BLaER1 (cell line): Measurements from ENCODE around the gene LRR1.

Experiments used
- H3K27ac ChIP-seq: shearing (Covaris generic); formaldehyde crosslinking; 2 replicates; pipeline ENCODE4 v1.8.1; 2022
- H3K27me3 ChIP-seq: shearing (Covaris generic); formaldehyde crosslinking; 2 replicates; pipeline ENCODE4 v1.8.1; 2022
- H3K36me3 ChIP-seq: shearing (Covaris generic); formaldehyde crosslinking; 2 replicates; pipeline ENCODE4 v1.8.1; 2022
- H3K4me1 ChIP-seq: shearing (Covaris generic); formaldehyde crosslinking; 2 replicates; pipeline ENCODE4 v1.8.1; 2022
- H3K4me2 ChIP-seq: shearing (Covaris generic); formaldehyde crosslinking; 2 replicates; pipeline ENCODE4 v1.8.1; 2022
- H3K4me3 ChIP-seq: shearing (Covaris generic); formaldehyde crosslinking; 2 replicates; pipeline ENCODE4 v1.8.1; 2022
- H3K9ac ChIP-seq: shearing (Covaris generic); formaldehyde crosslinking; 2 replicates; pipeline ENCODE4 v1.8.1; 2022
- H3K9me3 ChIP-seq: shearing (Covaris generic); formaldehyde crosslinking; 2 replicates; pipeline ENCODE4 v1.8.1; 2022
- H4K20me1 ChIP-seq: shearing (Covaris generic); formaldehyde crosslinking; 2 replicates; pipeline ENCODE4 v1.8.1; 2022
- Cebpa-rat ChIP-seq: shearing (Covaris generic); IDR thresholded peaks from 2 replicates; pipeline ENCODE4 v1.8.1; 2022

LRR1 gene

DNA sequence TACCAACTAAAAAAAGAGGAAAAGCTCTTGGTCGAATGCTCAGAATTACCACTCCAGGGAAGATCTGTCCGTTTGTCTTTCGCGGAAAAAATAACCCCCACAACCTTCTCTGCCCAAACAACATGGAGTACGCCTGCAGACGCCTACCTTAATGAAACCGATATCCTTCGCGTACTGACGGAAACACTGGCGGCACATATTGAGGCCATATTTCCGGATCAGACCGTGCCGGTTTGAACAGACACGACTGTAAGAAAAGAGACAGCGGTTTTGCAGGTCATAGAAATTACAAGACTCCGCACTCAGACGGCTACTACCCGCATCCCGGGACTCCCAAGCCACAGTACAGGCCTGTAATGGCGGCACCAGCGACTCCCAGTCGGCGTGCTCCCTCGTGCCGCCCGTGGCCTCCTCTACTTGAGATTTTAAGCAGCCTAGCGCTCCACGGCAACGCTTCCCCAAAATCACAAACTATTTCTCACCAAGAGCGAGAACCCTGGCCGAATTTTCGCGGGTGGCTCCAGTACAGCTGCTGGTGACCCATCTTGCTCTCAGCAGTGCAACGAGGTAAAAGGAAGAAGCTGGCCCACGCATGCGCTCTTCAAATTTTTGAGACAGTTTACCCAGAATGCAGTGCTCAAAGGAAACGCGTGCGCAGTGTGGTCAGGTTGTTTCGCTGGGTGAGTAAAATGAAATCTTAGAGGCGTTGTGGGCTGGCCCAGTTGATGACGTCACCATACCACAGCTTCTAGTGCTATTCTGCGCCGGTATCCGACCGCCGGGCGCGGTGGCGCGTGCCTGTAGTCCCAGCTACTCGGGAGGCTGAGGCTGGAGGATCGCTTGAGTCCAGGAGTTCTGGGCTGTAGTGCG, 12.7 kb upstream of the LRR1 start, which contains the start of gene RPS29:
RPS29 (minus strand) TSS at position 578 of the 870 bp plus-strand sequence; CDS start at position 544, 34 bp downstream.
- Histone ChIP-seq H3K9me3 (no peaks in the 10 kb centered on the region), H3K27ac (peak within 1 kb of the TSS; percentile 98), H3K27me3 (no peaks in the 10 kb centered on the region), H3K4me3 (peak within 1 kb of the TSS; percentile 81), H3K9ac (peak within 1 kb of the TSS; percentile 98), H3K4me1 (peaks cover 33% of the 10 kb centered on the region), H3K36me3 (peaks cover 41% of the 10 kb centered on the region), H4K20me1 (peaks cover 49% of the 10 kb centered on the region), H3K4me2 (peak within 1 kb of the TSS; percentile 91)
- no peak for TF ChIP-seq Cebpa-rat

DNA sequence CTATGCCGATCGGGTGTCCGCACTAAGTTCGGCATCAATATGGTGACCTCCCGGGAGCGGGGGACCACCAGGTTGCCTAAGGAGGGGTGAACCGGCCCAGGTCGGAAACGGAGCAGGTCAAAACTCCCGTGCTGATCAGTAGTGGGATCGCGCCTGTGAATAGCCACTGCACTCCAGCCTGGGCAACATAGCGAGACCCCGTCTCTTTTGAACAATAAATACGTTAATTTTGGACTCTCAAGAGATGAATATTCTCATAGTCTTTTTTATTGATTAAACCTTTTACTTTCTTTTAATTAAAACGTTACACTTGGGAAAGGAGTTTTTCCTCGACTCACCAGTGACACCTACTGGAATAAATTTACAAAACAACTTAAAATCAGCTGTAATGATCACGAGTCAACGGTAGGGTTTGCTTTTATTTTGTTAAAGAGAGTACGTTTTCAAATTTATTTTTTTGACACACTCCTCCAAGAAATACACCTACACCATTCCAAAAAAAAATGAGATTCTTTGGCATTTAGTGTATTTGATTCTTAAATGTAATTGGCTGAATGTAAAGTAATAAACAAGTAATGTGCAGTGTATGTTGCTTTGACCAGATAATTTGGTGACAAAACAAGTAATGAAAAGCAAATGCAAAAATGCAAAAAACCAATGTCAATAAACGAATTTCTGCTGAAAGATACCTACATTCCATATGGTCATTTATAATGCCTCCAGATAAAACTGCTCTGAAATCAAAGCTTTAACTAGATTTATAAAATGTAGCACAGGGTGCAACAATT, 11.9 kb upstream of the LRR1 start:
- H3K9me3 ChIP-seq = no peaks in the 10 kb centered on the region
- H3K4me3 ChIP-seq = peak overlapping the region; percentile 81
- peaks cover 33% of the 10 kb centered on the region for H3K36me3 ChIP-seq
- H3K4me2 ChIP-seq = 0 out of 2 replicates have a peak overlapping the region, but pooled peaks have one; percentile 11
- H3K27me3 ChIP-seq = no peaks in the 10 kb centered on the region
- no peak for TF ChIP-seq Cebpa-rat
- H3K9ac ChIP-seq = peak overlapping the region; percentile 98; the same call in 1 of the 2 replicates
- H3K27ac ChIP-seq = peak overlapping the region; percentile 68
- peaks cover 27% of the 10 kb centered on the region for H3K4me1 ChIP-seq
- H4K20me1 ChIP-seq = peaks cover 41% of the 10 kb centered on the region

DNA sequence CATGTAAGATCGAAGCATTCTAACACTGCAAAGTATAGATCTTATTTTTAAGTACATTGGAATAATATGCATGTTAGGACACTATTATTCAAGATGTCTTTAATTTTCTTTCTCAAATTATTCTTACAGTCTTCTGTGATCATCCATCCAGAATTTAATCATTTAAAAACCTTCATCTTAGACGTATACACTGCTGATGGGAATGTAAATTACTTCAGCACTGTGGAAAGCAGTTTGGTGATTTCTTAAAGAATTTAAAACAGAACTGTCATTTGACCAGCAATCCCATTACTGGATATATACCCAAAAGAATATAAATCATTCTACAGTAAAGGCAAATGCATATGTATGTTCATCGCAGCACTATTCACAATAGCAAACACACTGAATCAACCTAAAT, 9.4 kb upstream of the LRR1 start:
- Histone ChIP-seq H3K4me3 (no peak overlapping the region), H4K20me1 (peaks cover 16% of the 10 kb centered on the region), H3K9me3 (no peaks in the 10 kb centered on the region), H3K36me3 (peaks cover 8% of the 10 kb centered on the region), H3K27ac (no peak overlapping the region), H3K4me1 (peaks cover 8% of the 10 kb centered on the region), H3K27me3 (no peaks in the 10 kb centered on the region), H3K9ac (no peak overlapping the region), H3K4me2 (no peak overlapping the region)
- TF ChIP-seq Cebpa-rat = no peak

DNA sequence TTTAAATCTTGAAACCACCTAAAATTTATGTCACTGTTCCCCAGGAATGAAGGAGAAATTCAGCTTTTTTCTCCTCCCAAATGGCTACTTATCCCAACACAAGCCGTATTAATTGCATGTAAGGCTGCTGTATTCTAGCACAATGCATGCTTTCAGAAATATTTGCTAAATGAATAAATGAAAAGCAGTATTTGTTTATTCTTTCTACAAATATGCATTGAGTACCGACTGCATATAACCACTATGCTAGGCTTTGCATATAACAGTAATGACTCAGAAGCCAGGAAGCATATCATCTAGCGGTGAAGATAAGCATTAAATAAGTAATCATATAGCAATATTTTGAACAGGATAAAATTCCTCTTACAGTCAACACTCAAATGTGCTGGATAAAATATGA, 5.7 kb upstream of the LRR1 start:
- no peak for TF ChIP-seq Cebpa-rat
- Histone ChIP-seq H3K27ac (no peak overlapping the region), H3K4me3 (no peak overlapping the region)

DNA sequence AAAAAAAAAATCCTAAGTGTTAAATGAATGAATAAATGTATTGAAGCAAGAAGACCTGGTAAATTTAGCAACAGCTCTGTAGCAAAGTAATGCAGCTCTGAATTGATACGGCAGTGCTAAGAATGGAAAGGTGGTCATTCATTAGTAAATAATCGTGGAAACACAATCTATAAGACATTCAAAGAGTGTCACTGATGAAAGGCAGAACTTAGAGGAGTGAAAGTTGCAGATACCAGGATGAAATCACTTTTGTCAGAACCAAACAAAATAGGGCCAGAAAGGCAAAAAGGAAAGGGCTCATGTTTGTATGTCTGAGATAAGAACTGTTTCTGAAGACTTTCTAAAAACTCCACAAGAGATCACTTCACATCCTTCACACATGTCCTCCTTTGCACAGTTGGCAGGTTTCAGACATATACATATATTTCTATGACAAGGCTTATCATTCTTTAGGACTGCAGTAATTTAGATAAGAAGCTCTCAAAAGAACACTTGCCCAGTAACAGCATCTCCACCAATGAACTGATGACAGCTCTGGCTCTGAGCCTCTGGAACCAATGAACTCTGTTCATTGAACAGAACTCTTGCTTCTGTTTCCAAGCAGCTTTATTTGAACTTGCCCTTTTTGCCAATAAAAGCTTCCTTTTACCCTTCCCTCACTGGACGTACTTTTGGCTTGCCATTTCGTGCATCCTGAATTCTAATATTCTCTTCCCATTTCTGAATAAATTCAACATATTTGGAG, 4.2 kb upstream of the LRR1 start:
- H3K9ac ChIP-seq = no peak overlapping the region
- no peaks in the 10 kb centered on the region for H3K27me3 ChIP-seq
- TF ChIP-seq Cebpa-rat = no peak
- peaks cover 17% of the 10 kb centered on the region for H3K4me1 ChIP-seq
- H3K4me2 ChIP-seq = no peak overlapping the region
- no peak overlapping the region for H3K4me3 ChIP-seq
- no peak overlapping the region for H3K27ac ChIP-seq
- H3K36me3 ChIP-seq = no peaks in the 10 kb centered on the region
- no peaks in the 10 kb centered on the region for H4K20me1 ChIP-seq
- H3K9me3 ChIP-seq = no peaks in the 10 kb centered on the region

More for the DNA sequence above, 5.7 kb upstream of the LRR1 start:
- Histone ChIP-seq H3K9ac (no peak overlapping the region), H4K20me1 (no peaks in the 10 kb centered on the region), H3K27me3 (no peaks in the 10 kb centered on the region), H3K4me1 (peaks cover 17% of the 10 kb centered on the region), H3K9me3 (no peaks in the 10 kb centered on the region), H3K4me2 (no peak overlapping the region), H3K36me3 (no peaks in the 10 kb centered on the region)

DNA sequence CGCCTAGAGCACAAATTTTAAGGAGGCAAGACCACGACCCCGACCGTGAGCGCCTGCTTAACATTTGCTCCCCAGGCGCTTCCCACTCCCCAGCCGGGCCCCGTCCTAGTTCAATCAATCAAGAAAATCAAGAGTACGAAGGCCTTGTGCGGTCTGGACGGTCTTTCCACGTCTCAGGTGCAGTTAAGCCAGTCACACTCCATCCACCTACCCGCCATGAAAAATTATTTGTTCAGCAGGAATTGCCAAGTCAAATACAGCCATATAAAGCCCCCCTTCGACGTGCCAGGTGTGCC, 603 bp upstream of the LRR1 start:
- H3K4me3 ChIP-seq = peak overlapping the region; percentile 88
- peaks cover 18% of the 10 kb centered on the region for H3K36me3 ChIP-seq
- no peaks in the 10 kb centered on the region for H3K9me3 ChIP-seq
- no peak for TF ChIP-seq Cebpa-rat
- H3K9ac ChIP-seq = peak overlapping the region; percentile 98
- 0 out of 2 replicates have a peak, but pooled peaks cover 6% of the 10 kb centered on the region for H4K20me1 ChIP-seq
- H3K4me2 ChIP-seq = peak overlapping the region; percentile 89
- no peaks in the 10 kb centered on the region for H3K27me3 ChIP-seq
- H3K27ac ChIP-seq = peak overlapping the region; percentile 99
- peaks cover 29% of the 10 kb centered on the region for H3K4me1 ChIP-seq

DNA sequence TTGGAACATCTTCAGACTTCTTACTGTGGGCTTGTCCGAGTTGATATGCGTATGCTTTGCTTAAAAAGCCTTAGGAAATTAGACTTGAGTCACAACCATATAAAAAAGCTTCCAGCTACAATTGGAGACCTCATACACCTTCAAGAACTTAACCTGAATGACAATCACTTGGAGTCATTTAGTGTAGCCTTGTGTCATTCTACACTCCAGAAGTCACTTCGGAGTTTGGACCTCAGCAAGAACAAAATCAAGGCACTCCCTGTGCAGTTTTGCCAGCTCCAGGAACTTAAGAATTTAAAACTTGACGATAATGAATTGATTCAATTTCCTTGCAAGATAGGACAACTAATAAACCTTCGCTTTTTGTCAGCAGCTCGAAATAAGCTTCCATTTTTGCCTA, 8.8 kb downstream of the LRR1 start:
- no peaks in the 10 kb centered on the region for H4K20me1 ChIP-seq
- H3K4me3 ChIP-seq = no peak overlapping the region
- H3K27ac ChIP-seq = no peak overlapping the region
- TF ChIP-seq Cebpa-rat = no peak
- H3K9ac ChIP-seq = no peak overlapping the region
- H3K4me1 ChIP-seq = no peaks in the 10 kb centered on the region
- H3K4me2 ChIP-seq = no peak overlapping the region
- no peaks in the 10 kb centered on the region for H3K27me3 ChIP-seq
- no peaks in the 10 kb centered on the region for H3K9me3 ChIP-seq
- H3K36me3 ChIP-seq = peaks cover 91% of the 10 kb centered on the region

DNA sequence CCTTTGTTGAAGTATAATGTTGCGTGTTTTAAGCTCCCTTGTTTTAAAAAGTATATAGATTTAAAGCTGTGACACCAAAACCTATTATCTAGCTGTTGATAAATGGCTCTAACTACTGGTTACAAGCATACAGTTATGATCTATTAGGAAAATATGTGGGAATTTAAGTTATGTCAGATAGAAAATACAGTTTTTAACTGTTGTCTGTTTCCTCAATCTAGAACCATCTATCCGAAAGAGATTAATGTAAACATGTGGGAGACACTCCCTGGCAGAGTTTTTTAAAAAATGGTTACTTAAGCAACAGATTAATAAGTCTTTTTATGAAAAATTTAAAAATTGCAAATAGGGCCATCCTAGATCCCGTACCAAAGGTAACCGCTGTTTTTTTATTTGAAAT, 13.5 kb downstream of the LRR1 start:
- H3K27me3 ChIP-seq = no peaks in the 10 kb centered on the region
- TF ChIP-seq Cebpa-rat = no peak
- H3K4me1 ChIP-seq = peaks cover 3% of the 10 kb centered on the region
- no peak overlapping the region for H3K9ac ChIP-seq
- no peak overlapping the region for H3K4me2 ChIP-seq
- no peak overlapping the region for H3K4me3 ChIP-seq
- H3K9me3 ChIP-seq = no peaks in the 10 kb centered on the region
- H4K20me1 ChIP-seq = peaks cover 16% of the 10 kb centered on the region
- no peak overlapping the region for H3K27ac ChIP-seq
- peaks cover 74% of the 10 kb centered on the region for H3K36me3 ChIP-seq

DNA sequence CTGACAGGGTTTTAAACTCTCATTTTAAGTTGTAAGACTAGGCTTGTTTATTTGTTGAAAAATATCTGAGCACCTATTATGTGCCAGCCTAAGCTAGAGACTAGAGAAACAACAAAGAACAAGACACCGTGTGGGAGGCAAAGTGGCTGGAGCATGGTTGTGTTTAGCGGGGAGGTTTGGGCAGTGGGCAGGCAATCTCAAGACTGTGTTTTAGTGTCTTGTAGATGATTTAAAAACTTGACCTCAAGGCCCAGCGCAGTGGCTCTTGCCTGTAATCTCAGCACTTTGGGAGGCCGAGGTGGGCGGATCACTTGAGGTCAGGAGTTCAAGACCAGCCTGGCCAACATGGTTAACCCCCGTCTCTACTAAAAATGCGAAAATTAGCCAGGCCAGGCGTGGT, 13.9 kb downstream of the LRR1 start:
- H3K36me3 ChIP-seq = peaks cover 74% of the 10 kb centered on the region
- H3K27ac ChIP-seq = no peak overlapping the region
- H3K9ac ChIP-seq = no peak overlapping the region
- no peaks in the 10 kb centered on the region for H3K9me3 ChIP-seq
- H3K4me1 ChIP-seq = peaks cover 7% of the 10 kb centered on the region
- no peaks in the 10 kb centered on the region for H3K27me3 ChIP-seq
- TF ChIP-seq Cebpa-rat = no peak
- H3K4me3 ChIP-seq = no peak overlapping the region
- no peak overlapping the region for H3K4me2 ChIP-seq
- peaks cover 21% of the 10 kb centered on the region for H4K20me1 ChIP-seq
